SHP77 treated with DMSO at 0.1 percent for 48 hours (cell line): ENCODE data around the gene EPS8L1.
A peak's percentile ranks its signal among the peaks of the same experiment; 100 is the strongest.

ENCODE experiments used
- DNase-seq: peaks from one replicate; lab custom pipeline; 2025; lab: John Stamatoyannopoulos, UW

Gene EPS8L1

GRCh38 chr19:55115446-55116065 is 39.9 kb downstream of the EPS8L1 start:
- no peak for DNase-seq

- no peak for DNase-seq
Measured at GRCh38 chr19:55116232-55116858, 40.7 kb downstream of the EPS8L1 start.

- no peak for DNase-seq
Measured at GRCh38 chr19:55116859-55117662, 41.4 kb downstream of the EPS8L1 start, which contains the start of gene PPP1R12C. PPP1R12C (minus strand) TSS chr19:55117637; CDS start chr19:55117543, 94 bp downstream.

GRCh38 chr19:55117663-55118391 is 42.2 kb downstream of the EPS8L1 start:
- peak; percentile 91 for DNase-seq

- peak; percentile 18 for DNase-seq
Measured at GRCh38 chr19:55118401-55118991, 42.8 kb downstream of the EPS8L1 start.

GRCh38 chr19:55119053-55119452 is 43.4 kb downstream of the EPS8L1 start:
- no peak for DNase-seq

GRCh38 chr19:55131421-55131820 is 55.8 kb downstream of the EPS8L1 start:
- no peak for DNase-seq

- no peak for DNase-seq
Measured at GRCh38 chr19:55132453-55133129, 56.9 kb downstream of the EPS8L1 start.

- DNase-seq: no peak
Measured at GRCh38 chr19:55133639-55134444, 58.2 kb downstream of the EPS8L1 start.

- DNase-seq: no peak
Measured at GRCh38 chr19:55134736-55135135, 59.1 kb downstream of the EPS8L1 start.

- DNase-seq: no peak
Measured at GRCh38 chr19:55136399-55137102, 60.9 kb downstream of the EPS8L1 start.
